Prostate gland (tissue), 2 donors: ENCODE results near the gene TRIM36.

Experiments used
- POLR2A ChIP-seq: fragments of 450-650 bp; IDR thresholded peaks from one replicate; pipeline ENCODE4 v1.6.1; 2016; ENCODE audit warnings: antibody characterized with exemption, mild to moderate bottlenecking
- POLR2AphosphoS5 ChIP-seq: sonication (generic); formaldehyde crosslinking; IDR thresholded peaks from one replicate; pipeline ENCODE4 v1.6.1; 2017; ENCODE audit warnings: antibody characterized with exemption
- TF ChIP-seq, protein P1 (sequence below), 4 experiments: fragments of 200-600 bp in 2 of 4; fragments of 450-650 bp in 2 of 4; sonication (generic) in 2 of 4; IDR thresholded peaks; 1 replicate in 3 of 4; 2 replicates in 1 of 4; pipeline ENCODE4 v1.5.1; 2016 to 2019; ENCODE audit warnings: antibody characterized with exemption in 4 of 4, mild to moderate bottlenecking in 2 of 4, moderate library complexity in 2 of 4

DNA sequence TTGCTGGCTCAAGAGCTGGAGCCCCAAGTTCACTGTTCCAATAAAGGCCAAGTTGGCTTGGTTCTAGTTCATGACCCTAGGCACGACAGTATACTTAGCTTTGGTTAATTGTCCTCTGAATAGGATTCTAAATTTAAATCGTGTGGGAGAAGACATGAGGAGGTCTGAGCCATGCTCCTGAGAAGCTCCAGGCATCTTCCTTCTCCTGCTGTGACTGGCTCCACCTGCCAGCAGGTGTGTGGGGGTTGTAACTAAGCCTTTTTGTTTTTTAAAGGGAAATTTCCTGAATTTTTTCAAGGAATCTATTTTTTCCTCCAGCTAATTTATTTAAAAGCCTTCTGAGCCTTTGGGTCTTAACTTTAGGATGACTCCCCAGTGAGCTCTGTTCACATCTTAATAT lies 20.2 kb upstream of the TRIM36 start:
- TF ChIP-seq, protein P1, sequence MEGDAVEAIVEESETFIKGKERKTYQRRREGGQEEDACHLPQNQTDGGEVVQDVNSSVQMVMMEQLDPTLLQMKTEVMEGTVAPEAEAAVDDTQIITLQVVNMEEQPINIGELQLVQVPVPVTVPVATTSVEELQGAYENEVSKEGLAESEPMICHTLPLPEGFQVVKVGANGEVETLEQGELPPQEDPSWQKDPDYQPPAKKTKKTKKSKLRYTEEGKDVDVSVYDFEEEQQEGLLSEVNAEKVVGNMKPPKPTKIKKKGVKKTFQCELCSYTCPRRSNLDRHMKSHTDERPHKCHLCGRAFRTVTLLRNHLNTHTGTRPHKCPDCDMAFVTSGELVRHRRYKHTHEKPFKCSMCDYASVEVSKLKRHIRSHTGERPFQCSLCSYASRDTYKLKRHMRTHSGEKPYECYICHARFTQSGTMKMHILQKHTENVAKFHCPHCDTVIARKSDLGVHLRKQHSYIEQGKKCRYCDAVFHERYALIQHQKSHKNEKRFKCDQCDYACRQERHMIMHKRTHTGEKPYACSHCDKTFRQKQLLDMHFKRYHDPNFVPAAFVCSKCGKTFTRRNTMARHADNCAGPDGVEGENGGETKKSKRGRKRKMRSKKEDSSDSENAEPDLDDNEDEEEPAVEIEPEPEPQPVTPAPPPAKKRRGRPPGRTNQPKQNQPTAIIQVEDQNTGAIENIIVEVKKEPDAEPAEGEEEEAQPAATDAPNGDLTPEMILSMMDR (IDR thresholded peaks at IDR 0.05) = no peak
- TF ChIP-seq POLR2A (no peak), POLR2AphosphoS5 (no peak)
